ENCODE results near the gene QPCTL.
A peak's percentile ranks its signal among the peaks of the same experiment; 100 is the strongest.
"Not testable (repeated sequence)": the region's sequence is repeated elsewhere in the genome, so short reads cannot be mapped to it uniquely, and the experiment has no call there.

The QPCTL gene

DNA sequence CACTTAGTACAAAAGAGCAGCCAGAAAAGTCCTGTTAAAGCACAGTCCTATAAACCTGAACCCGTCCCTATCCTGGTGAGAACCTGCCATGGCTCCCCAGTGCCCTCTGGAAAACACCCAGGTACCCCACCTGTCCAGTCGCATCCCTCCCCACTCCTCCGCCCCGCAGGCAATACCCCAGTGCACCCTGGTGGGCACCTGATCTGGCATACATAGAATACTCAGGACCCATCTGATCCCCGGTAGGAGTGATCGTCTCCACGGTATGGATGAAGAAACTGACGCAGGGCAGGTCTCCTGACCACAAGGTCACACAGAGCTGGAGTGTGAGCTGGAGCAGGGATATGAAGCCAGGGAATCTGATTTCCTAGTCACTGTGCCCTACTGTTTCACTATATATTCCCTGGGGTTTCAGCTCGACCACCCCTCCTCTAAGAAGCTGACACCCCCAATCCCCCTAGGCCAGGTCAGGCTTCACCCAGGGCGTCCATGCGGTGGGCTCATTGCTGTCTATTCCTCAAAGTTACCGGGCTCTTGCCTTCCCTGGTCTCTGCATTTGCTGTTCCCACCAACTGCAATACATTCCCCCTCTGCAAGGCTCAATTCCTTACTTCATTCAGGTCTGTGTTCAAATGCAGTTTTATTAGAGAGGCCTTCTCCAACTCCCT, 25.7 kb downstream of the QPCTL start:
- no peak for DNase-seq

DNA sequence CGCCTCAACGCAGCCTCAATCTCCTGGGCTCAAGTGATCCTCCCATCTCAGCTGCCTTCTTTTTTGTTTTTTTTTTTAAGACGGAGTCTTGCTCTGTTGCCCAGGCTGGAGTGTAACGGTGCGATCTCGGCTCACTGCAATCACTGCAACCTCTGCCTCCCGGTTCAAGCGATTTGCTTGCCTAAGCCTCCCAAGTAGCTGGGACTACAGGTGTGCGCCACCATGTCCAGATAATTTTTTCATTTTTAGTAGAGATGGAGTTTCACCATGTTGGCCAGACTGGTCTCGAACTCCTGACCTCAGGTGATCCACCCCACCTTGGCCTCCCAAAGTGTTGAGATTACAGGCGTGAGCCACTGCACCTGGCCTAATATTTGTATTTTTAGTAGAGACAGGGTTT, 27.6 kb downstream of the QPCTL start:
- DNase-seq = not testable (repeated sequence)

DNA sequence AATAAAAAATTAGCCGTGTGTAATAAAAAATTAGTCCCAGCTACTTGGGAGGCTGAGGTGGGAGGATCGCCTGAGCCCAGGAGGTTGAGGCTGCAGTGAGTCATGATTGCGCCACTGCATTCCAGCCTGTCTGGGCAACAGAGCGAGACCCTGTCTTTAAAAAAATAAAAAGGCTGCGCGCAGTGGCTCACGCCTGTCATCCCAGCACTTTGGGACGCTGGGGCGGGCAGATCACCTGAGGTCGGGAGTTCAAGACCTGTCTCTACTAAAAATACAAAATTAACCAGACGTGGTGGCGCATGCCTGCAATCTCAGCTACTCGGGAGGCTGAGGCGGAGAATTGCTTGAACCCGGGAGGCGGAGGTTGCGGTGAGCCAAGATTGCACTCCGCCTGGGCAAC, 36.2 kb downstream of the QPCTL start:
- not testable (repeated sequence) for DNase-seq

DNA sequence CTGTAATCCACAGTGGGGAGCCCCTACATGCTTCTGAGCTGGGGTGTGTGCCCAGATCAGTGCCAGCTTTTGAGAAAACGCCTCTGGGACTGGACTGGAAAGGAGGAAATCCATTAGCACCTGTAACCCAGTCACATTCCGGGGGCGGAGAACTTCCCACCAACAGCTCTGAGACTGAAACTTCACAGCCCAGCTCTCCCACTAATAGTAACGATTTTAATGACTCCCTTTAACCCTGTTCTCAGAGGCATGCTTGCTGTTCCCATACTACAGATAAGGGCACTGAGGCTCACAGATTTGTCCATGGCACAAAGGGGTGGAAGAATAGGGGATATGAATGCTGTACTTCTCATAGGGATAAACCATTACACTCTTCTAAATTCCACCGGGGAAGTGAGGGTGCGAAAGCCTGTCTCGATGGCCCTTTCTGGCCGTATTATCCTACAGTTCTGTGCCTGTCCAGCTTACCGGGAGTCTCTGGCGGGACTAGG, 37.4 kb downstream of the QPCTL start:
- no peak for DNase-seq

DNA sequence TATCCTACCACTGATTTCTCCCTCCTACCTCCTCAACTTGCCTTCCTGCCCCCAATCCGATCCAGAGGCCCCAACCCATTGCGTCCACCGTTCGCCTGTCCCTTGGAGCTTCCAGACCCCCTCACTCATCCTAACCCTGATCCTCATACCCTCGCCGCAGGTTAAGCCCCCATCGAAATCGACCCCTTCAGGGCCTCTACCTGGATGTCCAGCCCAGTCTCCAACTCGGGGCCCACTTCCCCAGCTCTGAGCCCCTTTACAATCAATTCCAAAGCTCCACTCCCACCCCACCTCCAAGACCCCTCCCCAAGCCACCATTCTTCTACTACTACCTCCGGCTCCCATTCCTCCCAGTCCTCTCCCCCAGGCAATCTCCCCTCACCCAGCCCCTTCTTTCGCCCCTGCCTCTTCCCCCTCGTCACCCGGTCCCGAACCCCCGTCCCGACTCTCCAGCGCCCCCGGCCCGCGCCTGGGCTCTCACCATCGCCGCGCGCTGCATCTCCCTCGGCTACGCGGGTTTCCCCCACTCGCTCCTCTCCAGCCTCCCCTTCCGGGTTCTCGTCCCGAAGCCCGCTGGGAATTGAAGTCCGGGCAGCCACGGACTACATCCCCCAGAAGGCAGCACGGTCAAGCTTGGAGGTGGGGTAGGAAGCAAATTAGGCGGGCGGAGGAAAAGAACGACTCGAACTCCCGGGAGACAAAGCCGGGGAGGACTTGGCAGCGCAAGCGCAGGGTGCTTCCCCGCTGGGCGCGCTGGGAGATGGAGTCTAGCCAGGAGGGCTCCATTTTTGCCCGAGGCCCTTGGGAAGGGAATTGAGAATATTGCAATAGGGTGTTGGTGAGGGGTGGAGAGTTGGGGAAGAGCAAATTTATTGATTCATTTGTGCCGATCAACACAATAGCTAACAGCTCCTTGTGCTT, 38.2 kb downstream of the QPCTL start, which contains the start of gene FBXO46:
Gene FBXO46 (minus strand): TSS at position 529 of the 921 bp plus-strand sequence. CDS start 17,401 bp downstream, outside the sequence.
- DNase-seq = peak; percentile 93

DNA sequence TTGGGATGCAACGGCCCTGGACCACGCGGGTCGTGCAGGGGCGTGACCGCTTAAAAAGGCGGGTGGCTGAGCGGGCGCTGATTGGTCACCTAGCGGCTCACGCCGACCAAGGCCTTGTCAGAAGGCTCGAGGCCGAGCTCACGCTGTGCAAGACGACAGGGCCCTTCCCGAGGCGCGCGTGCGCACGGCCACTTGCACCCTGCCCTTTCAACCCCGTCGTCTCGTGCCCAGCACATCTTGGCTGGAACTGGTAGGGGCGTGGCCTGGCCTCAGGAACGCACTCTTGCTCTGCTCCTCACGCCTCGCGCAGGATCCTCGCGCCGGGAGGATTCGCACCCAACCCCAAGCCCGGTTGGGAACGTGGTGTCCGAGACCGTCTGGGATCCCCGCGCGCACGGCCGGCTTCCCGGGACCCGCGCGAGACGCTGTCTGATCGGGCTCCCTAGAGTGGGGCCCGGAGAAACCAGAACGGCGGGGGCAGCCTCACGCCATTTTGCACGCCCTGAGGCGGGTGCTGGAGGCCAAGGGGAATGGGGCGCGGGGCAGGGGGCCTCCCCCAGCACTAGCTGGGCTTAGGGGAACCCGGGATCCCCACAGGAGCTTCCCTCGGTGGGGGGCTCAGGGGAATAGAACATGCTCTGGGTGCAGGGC, 40.8 kb downstream of the QPCTL start, which contains the start of gene MEIOSIN:
Gene MEIOSIN (plus strand): TSS at position 280 of the 651 bp plus-strand sequence. CDS start 1,938 bp downstream, outside the sequence.
- DNase-seq = no peak

DNA sequence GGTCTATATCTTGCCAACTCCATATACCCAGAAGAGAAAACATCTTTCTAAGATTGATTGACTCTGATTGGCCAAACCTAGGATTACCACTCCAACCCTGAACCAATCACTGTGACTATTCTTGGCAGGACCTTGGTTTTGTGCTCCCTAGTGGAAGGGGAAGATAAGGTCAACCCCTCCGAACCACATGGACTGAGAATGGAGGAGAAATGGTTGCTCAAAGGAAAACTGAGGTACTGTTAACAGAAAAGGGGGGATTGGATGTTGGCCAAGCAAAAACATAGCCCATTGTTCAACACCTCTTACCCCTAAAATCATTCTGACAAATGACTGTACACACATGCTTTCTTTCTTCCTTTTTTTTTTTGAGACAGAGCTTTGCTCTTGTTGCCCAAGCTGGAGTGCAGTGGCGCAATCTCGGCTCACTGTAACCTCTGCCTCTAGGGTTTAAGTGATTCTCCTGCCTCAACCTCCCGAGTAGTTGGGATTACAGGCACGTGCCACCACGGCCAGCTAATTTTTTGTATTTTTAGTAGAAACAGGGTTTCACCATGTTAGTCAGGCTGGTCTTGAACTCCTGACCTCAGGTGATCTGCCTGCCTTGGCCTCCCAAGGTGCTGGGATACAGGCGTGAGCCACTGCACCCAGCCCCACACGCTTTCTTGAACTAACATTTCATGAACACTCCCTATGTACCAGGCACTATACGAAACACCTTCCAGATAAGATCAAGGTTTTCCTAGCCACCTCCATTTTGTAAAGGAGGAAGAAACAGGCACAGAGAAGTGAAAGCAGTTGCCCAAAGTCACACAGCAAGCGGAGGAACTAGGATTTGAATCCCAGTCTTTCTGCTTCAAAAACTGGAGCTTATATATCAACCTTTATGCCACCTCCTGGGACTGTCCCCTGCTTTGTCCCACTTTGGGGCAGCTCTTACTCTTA, 47.3 kb downstream of the QPCTL start:
- DNase-seq = no peak

DNA sequence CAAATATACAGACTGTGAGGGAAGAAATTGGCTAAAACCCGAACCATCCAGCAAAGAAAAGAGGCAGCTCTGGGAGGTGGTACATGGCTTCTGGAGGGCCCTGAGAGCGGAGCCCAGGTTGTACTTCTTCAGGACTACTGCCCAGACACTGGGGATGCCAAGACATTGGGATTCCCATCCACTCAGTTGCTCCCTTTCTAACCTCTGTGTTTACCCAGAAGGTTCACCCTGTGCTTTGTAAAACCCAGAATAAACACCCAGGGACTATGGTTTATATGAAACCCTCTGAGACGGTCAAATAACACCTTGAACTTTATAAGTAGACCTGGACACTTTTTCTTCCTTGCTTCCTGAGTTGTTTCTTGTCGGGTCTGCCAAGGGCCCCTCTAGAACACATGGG, 50.5 kb downstream of the QPCTL start:
- no peak for DNase-seq

DNA sequence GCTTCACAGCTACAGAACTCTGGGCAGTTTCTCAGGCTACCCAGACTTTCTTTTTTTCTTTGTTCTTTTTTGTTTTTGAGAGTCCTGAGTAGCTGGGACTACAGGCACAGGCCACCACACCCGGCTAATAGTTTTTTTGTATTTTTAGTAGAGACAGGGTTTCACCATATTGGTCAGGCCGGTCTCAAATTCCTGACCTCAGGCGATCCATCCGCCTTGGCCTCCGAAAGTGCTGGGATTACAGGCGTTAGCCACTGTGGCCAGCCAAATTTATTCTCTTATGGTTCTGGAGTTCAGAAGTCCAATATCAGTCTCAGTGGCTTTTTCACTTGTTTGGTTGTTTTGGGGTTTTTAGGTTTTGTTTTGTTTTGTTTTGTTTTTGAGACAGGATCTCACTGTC, 53.1 kb downstream of the QPCTL start:
- no peak for DNase-seq

DNA sequence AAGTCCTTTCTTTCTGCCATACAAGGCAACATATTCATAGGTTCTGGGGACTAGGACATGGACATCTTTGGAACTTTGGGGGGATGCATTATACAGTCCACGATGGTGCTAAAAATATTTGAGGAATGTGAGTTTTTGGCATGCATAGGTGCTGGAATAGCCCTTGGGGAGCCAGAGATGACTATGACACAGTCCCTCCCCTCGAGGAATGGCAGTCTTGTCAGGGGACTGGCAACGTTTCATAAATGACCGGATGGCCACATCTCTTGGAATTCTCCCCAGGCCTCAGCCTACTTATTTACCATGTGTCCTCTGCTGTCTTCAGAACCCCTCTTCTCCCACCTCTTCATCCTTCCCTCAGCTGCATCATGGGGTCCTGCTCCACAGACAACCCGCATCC, 54.4 kb downstream of the QPCTL start:
- no peak for DNase-seq

DNA sequence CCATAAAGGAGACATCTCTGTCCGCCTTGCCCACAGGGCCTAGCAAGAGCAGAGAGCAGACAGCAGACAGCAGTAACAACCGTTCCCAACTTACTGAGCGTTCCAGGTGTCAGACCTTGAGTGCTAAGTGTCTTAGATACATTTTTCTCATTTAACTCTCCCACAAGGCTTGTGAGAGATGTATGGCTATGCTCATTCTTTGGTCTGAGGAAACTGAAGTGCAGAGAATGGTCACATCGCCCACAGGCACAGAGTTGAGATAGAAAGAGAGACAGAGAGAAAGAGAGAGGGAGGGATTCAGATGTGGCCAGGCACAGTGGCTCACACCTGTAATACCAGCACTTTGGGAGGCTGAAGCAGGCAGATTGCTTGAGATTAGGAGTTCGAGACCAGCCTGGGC, 55.0 kb downstream of the QPCTL start:
- DNase-seq = no peak

DNA sequence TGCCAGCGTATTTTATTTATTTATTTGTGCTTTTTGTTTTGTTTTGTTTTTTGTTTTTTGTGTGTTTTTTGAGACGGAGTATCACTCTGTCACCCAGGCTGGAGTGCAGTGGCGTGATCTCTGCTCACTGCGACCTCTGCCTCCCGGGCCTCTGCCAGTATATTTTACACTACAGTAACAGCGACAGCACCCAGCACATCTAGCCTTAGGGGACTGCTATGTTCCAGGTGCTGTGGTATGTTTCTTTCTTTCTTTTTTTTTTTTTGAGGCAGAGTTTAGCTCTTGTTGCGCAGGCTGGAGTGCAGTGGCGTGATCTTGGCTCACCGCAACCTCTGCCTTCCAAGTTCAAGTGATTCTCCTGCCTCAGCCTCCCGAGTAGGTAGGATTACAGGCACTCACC, 59.0 kb downstream of the QPCTL start:
- DNase-seq = not testable (repeated sequence)

DNA sequence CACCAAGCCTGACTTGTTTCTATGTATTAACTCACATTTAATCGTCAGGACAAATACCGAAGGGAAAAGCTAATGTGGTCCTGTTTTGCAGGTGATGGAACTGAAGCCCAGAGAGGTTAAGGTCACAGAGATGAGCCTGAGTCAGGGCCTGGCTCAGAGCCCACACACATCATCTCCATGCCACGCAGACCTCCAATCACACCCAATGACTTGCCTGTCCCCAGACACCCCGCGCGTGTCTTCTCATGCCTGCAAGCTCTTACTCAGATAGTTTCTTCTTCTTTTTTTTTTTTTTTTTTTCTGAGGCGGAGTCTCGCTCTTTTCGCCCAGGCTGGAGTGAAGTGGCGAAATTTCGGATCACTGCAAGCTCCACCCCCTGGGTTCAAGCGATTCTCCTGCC, 60.2 kb downstream of the QPCTL start:
- no peak for DNase-seq

DNA sequence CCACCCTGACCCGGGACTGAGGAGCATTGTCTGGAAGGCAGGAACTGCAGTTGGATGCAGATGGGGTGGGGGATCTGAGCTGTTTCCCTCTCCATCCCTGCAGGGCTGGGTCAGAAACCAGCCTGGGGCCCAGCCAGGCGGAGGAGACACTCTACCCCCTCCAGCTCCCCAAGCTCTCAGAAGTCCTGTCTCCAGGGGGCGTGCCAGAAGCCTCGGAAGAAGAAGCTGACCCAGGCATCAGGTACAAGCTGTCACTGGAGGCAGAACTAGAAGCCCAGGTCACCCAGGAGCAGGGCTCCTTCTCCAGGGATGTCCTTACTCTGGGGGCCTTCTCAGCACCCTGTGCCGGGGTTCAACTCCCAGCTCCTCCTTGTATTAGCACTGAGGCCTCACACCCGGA, 61.1 kb downstream of the QPCTL start:
- no peak for DNase-seq
